Choroid plexus epithelial cell (primary cell): ENCODE data around the gene SLC34A2.

Source experiments
- DNase-seq: peaks from one replicate; pipeline ENCODE4 v3.0.0-alpha.2; 2010; ENCODE audit warnings: low read depth
- H3K4me3 ChIP-seq: 2 replicates; pipeline ENCODE4 v1.5.1; 2011; ENCODE audit warnings: low read depth, mild to moderate bottlenecking, control low read depth, low read length, moderate library complexity
- TF ChIP-seq, protein P1 (sequence below): conservative IDR thresholded peaks from 2 replicates; pipeline ENCODE4 v1.5.1; 2011; ENCODE audit warnings: low read depth, mild to moderate bottlenecking, control low read depth, inconsistent platforms, low read length, moderate library complexity

The SLC34A2 gene

GRCh38 chr4:25700661-25701060 is 45.0 kb downstream of the SLC34A2 start:
- TF ChIP-seq, protein P1, sequence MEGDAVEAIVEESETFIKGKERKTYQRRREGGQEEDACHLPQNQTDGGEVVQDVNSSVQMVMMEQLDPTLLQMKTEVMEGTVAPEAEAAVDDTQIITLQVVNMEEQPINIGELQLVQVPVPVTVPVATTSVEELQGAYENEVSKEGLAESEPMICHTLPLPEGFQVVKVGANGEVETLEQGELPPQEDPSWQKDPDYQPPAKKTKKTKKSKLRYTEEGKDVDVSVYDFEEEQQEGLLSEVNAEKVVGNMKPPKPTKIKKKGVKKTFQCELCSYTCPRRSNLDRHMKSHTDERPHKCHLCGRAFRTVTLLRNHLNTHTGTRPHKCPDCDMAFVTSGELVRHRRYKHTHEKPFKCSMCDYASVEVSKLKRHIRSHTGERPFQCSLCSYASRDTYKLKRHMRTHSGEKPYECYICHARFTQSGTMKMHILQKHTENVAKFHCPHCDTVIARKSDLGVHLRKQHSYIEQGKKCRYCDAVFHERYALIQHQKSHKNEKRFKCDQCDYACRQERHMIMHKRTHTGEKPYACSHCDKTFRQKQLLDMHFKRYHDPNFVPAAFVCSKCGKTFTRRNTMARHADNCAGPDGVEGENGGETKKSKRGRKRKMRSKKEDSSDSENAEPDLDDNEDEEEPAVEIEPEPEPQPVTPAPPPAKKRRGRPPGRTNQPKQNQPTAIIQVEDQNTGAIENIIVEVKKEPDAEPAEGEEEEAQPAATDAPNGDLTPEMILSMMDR, result no peak

GRCh38 chr4:25702848-25703247 is 47.2 kb downstream of the SLC34A2 start:
- no peak overlapping the region for H3K4me3 ChIP-seq
- peak; percentile 76 for DNase-seq
- TF ChIP-seq, protein P1, result peak; percentile 7

More at GRCh38 chr4:25700661-25701060, 45.0 kb downstream of the SLC34A2 start:
- no peak for DNase-seq
- H3K4me3 ChIP-seq, result no peak overlapping the region

DNA sequence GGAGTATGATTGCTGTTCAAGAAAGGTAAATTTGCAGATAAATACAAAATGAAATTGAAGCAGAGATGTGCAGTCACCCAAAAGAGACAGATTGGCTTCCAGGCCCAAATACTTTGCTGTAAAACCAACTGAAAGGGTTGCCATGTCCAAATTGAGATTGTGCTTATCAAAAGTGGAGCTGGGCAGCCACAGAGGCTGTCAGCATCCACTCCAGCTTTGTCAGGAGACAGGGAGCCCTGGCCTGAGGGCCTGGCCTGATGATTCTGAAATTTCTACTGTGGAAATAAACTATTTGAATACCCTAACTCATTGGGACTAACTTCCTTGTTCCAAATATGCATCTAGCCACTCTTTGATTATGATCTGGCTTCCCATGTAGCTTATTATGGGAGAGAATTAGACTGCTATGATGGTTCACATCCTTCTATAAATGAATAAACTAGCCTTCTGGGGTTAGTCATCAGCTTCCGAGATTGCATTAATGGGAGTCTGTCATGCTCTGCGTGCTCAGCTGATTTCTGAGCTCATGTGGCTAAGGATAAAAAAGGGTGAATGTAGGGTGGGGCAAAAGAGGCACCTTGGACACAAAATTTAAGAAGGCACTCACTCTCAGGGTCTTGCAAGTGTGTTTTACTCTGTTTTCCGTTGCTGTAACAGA is 48.2 kb downstream of the SLC34A2 start:
- TF ChIP-seq, protein P1, result no peak
- no peak for DNase-seq
- H3K4me3 ChIP-seq, result no peak overlapping the region

- TF ChIP-seq, protein P1, result no peak
- DNase-seq, result no peak
- no peak overlapping the region for H3K4me3 ChIP-seq
Measured at GRCh38 chr4:25704516-25704915, 48.9 kb downstream of the SLC34A2 start.

- H3K4me3 ChIP-seq, result no peak overlapping the region
- no peak for DNase-seq
- TF ChIP-seq, protein P1, result no peak
Measured at GRCh38 chr4:25710637-25711036, 55.0 kb downstream of the SLC34A2 start.

- TF ChIP-seq, protein P1, result no peak
- no peak overlapping the region for H3K4me3 ChIP-seq
- DNase-seq, result no peak
Measured at GRCh38 chr4:25712611-25713010, 57.0 kb downstream of the SLC34A2 start.

- H3K4me3 ChIP-seq, result no peak overlapping the region
- TF ChIP-seq, protein P1, result no peak
- DNase-seq, result no peak
Measured at GRCh38 chr4:25713812-25714211, 58.2 kb downstream of the SLC34A2 start.
